ENCODE results near the gene EEF1AKMT1. TPM values are rescaled to one million over a fixed set of nuclear protein-coding genes. Genes with fewer than 3 reads are reported as not detected.

Gene EEF1AKMT1
- polyA plus RNA-seq, 1 donor from 2014 or later, result 8.2 TPM

Other genes with a start within 250 kb of the EEF1AKMT1 start
- gene CRYL1, start 248.1 kb downstream of the EEF1AKMT1 start, polyA plus RNA-seq, result 10.6 and 13.7 TPM in 2 replicates
- 18.3 and 32.7 TPM in 2 replicates for gene IFT88, start 206.8 kb downstream of the EEF1AKMT1 start, polyA plus RNA-seq
- 14.5 and 17.5 TPM in 2 replicates for gene IL17D, start 70.3 kb downstream of the EEF1AKMT1 start, polyA plus RNA-seq
- 12.8 and 13.0 TPM in 2 replicates for gene XPO4, start 128.8 kb upstream of the EEF1AKMT1 start, polyA plus RNA-seq